PC-3 (cell line): ENCODE results near the gene STIMATE. TPM values are rescaled to one million over a fixed set of nuclear protein-coding genes. Genes with fewer than 3 reads are reported as not detected.

Experiments used
- ATAC-seq: fragments of 200-7000 bp; cut with Tn5 transposase; 2 replicates; pipeline ENCODE4 v1.9.1; 2020; ENCODE audit warnings: mild to moderate bottlenecking, moderate library complexity
- BruUV-seq: library from RNA; stranded (reverse); fragments of 400-500 nt; replicated peaks from 2 replicates; lab custom pipeline; 2021; lab: Mats Ljungman, UMichigan
- CTCF ChIA-PET: fragments of 300-600 bp; sonication (Branson Sonifier 250); formaldehyde crosslinking; loops from one replicate; lab custom pipeline; 2022; ENCODE audit warnings: antibody characterized with exemption; lab: Charles Lee
- POLR2A ChIA-PET: fragments of 300-600 bp; sonication (Branson Sonifier 250); formaldehyde crosslinking; loops from one replicate; lab custom pipeline; 2022; ENCODE audit warnings: antibody characterized with exemption; ENCODE audit not compliant: unreplicated experiment; lab: Charles Lee
- DNase-seq: peaks from one replicate; pipeline ENCODE4 v3.0.0-alpha.2; 2015
- H2AFZ ChIP-seq: fragments of 300-600 bp; sonication (generic); 2 replicates; pipeline ENCODE4 v1.6.0; 2016; ENCODE audit warnings: antibody characterized with exemption, low read length
- H3F3A ChIP-seq: fragments of 300-600 bp; sonication (generic); one replicate; pipeline ENCODE4 v1.6.0; 2017; ENCODE audit warnings: antibody characterized with exemption, low read length, control low read depth, mild to moderate bottlenecking; ENCODE audit not compliant: unreplicated experiment
- H3K27ac ChIP-seq: fragments of 300-600 bp; sonication (generic); 2 replicates; pipeline ENCODE4 v1.5.1; 2016; ENCODE audit warnings: mild to moderate bottlenecking, low read length
- H3K27me3 ChIP-seq: fragments of 300-600 bp; sonication (generic); 2 replicates; pipeline ENCODE4 v1.6.1; 2016; ENCODE audit warnings: low read length, mixed read lengths
- H3K36me3 ChIP-seq: fragments of 300-600 bp; sonication (generic); 2 replicates; pipeline ENCODE4 v1.6.1; 2016; ENCODE audit warnings: low read depth, mixed run types, low read length, mixed read lengths
- H3K4me1 ChIP-seq: fragments of 300-600 bp; sonication (generic); 2 replicates; pipeline ENCODE4 v1.5.1; 2016; ENCODE audit warnings: low read length; ENCODE audit not compliant: insufficient read depth
- H3K4me2 ChIP-seq: fragments of 300-600 bp; sonication (generic); 2 replicates; pipeline ENCODE4 v1.6.0; 2016; ENCODE audit warnings: low read length
- H3K4me3 ChIP-seq: fragments of 300-600 bp; sonication (generic); 2 replicates; pipeline ENCODE4 v1.5.1; 2016; ENCODE audit warnings: mild to moderate bottlenecking, low read length, mixed read lengths
- H3K79me2 ChIP-seq: fragments of 300-600 bp; sonication (generic); 2 replicates; pipeline ENCODE4 v1.6.1; 2017; ENCODE audit warnings: low read length, mixed read lengths
- H3K9ac ChIP-seq: fragments of 300-600 bp; sonication (generic); 2 replicates; pipeline ENCODE4 v1.6.0; 2016; ENCODE audit warnings: mild to moderate bottlenecking, low read length
- H3K9me2 ChIP-seq: fragments of 300-600 bp; sonication (generic); replicated peaks from 2 replicates; pipeline ENCODE4 v1.6.1; 2016; ENCODE audit warnings: mixed run types, low read length, mixed read lengths
- H3K9me3 ChIP-seq: fragments of 300-600 bp; sonication (generic); 2 replicates; pipeline ENCODE4 v1.6.1; 2016; ENCODE audit warnings: low read length, mixed read lengths
- H4K20me1 ChIP-seq: fragments of 300-600 bp; sonication (generic); 2 replicates; pipeline ENCODE4 v1.6.1; 2016; ENCODE audit warnings: low read length, mixed read lengths
- CTCF ChIP-seq: fragments of 300-600 bp; sonication (generic); conservative IDR thresholded peaks from 2 replicates; pipeline ENCODE4 v1.5.1; 2017; ENCODE audit warnings: antibody characterized with exemption, low read depth, mild to moderate bottlenecking, low read length
- EZH2 ChIP-seq: fragments of 300-600 bp; sonication (generic); IDR thresholded peaks from one replicate; pipeline ENCODE4 v1.6.1; 2017; ENCODE audit warnings: antibody characterized with exemption, mild to moderate bottlenecking, low read length; ENCODE audit not compliant: unreplicated experiment
- EZH2phosphoT487 ChIP-seq: fragments of 300-600 bp; sonication (generic); IDR thresholded peaks from 2 replicates; pipeline ENCODE4 v1.6.1; 2018; ENCODE audit warnings: mild to moderate bottlenecking, antibody characterized with exemption, low read length, borderline replicate concordance
- intact Hi-C: fragments of 100-400 bp; cut with micrococcal nuclease; formaldehyde crosslinking; loops from 2 replicates; pipeline ENCODE4 v1.9.0; 2023
- total RNA-seq: library from RNA; depleted of rRNA; stranded (reverse); fragments of >200 nt; gene quantifications from 2 replicates; pipeline ENCODE4 v1.2.3, GENCODE V29; 2014

Gene STIMATE
- total RNA-seq, 1 experiment from 2014 or later = 29.7 TPM

- H3K27me3 ChIP-seq = no peaks in the 10 kb centered on the region
- no peak for TF ChIP-seq EZH2
- no peak for TF ChIP-seq EZH2phosphoT487
- no peak for TF ChIP-seq CTCF
- no peaks in the 10 kb centered on the region for H4K20me1 ChIP-seq
- no peaks in the 10 kb centered on the region for H3K4me1 ChIP-seq
- no TSS peak for BruUV-seq
- no peaks in the 10 kb centered on the region for H3F3A ChIP-seq
- H3K4me3 ChIP-seq = no peak overlapping the region
- H2AFZ ChIP-seq = no peak overlapping the region
- no peaks in the 10 kb centered on the region for H3K9me3 ChIP-seq
- intact Hi-C loops = no loop called here
- no peak overlapping the region for H3K27ac ChIP-seq
- ATAC-seq = no peak
- H3K9me2 ChIP-seq = no peaks in the 10 kb centered on the region
- POLR2A ChIA-PET = no interaction called here
- H3K79me2 ChIP-seq = no peaks in the 10 kb centered on the region
- no peak overlapping the region for H3K4me2 ChIP-seq
- DNase-seq = no peak
- no peaks in the 10 kb centered on the region for H3K36me3 ChIP-seq
- CTCF ChIA-PET = no interaction called here
- no peak overlapping the region for H3K9ac ChIP-seq
These were observed 105.4 kb downstream of the STIMATE start for GRCh38 chr3:52791928-52792327.

GRCh38 chr3:52791366-52791765, 106.0 kb downstream of the STIMATE start:
- no peak overlapping the region for H3K4me3 ChIP-seq
- H4K20me1 ChIP-seq = no peaks in the 10 kb centered on the region
- TF ChIP-seq EZH2 = no peak
- TF ChIP-seq EZH2phosphoT487 = no peak
- TF ChIP-seq CTCF = no peak
- no peak overlapping the region for H3K27ac ChIP-seq
- intact Hi-C loops = no loop called here
- H3F3A ChIP-seq = no peaks in the 10 kb centered on the region
- H3K9me2 ChIP-seq = no peaks in the 10 kb centered on the region
- H3K79me2 ChIP-seq = no peaks in the 10 kb centered on the region
- no peak for ATAC-seq
- CTCF ChIA-PET = no interaction called here
- no peaks in the 10 kb centered on the region for H3K27me3 ChIP-seq
- no peaks in the 10 kb centered on the region for H3K36me3 ChIP-seq
- no peak overlapping the region for H2AFZ ChIP-seq
- H3K9ac ChIP-seq = no peak overlapping the region
- no peak overlapping the region for H3K4me2 ChIP-seq
- H3K4me1 ChIP-seq = no peaks in the 10 kb centered on the region
- BruUV-seq = no TSS peak
- DNase-seq = no peak
- POLR2A ChIA-PET = no interaction called here
- no peaks in the 10 kb centered on the region for H3K9me3 ChIP-seq

DNA sequence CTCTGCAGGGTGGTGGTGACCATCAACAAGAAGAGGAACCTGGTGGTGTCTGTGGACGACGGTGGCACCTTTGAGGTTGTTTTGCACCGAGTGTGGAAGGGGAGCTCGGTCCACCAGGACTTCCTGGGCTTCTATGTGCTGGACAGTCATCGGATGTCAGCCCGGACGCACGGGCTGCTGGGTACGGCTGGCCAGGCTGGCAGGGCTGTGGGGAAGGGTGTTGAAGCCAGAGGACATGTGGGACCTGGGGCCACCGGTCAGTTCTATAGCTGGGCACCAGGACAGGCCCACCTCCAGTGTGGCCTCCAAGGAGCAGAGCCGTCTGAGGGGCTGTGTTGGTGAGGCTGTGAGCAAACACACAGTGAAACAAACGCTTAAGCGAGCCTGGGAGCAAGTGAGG, 106.6 kb downstream of the STIMATE start:
- no TSS peak for BruUV-seq
- Histone ChIP-seq H3K4me2 (no peak overlapping the region), H3K4me3 (no peak overlapping the region), H3F3A (no peaks in the 10 kb centered on the region), H3K4me1 (no peaks in the 10 kb centered on the region), H3K79me2 (no peaks in the 10 kb centered on the region), H3K27ac (no peak overlapping the region), H2AFZ (no peak overlapping the region), H3K9me2 (no peaks in the 10 kb centered on the region), H3K27me3 (no peaks in the 10 kb centered on the region), H4K20me1 (no peaks in the 10 kb centered on the region), H3K9me3 (no peaks in the 10 kb centered on the region), H3K9ac (no peak overlapping the region), H3K36me3 (no peaks in the 10 kb centered on the region)
- TF ChIP-seq CTCF (no peak), EZH2phosphoT487 (no peak), EZH2 (no peak)
- no peak for ATAC-seq
- ChIA-PET POLR2A (no interaction called here), CTCF (no interaction called here)
- DNase-seq = no peak
- intact Hi-C loops = no loop called here
